Vagina (tissue), 2 donors: ENCODE data around the gene RFTN2.
"Not testable (repeated sequence)": the region's sequence is repeated elsewhere in the genome, so short reads cannot be mapped to it uniquely, and the experiment has no call there.

Source experiments
- POLR2AphosphoS5 ChIP-seq, 2 donors: sonication (generic); formaldehyde crosslinking; IDR thresholded peaks; one replicate each; pipeline ENCODE4 v1.9.0; 2017; ENCODE audit warnings: antibody characterized with exemption in 2 of 2, mild to moderate bottlenecking in 2 of 2, low read depth in 1 of 2; ENCODE audit not compliant: insufficient read depth in 1 of 2
- TF ChIP-seq, protein P1 (sequence below), 3 experiments: fragments of 450-650 bp in 2 of 3; fragments of 200-600 bp in 1 of 3; sonication (generic) in 1 of 3; IDR thresholded peaks; one replicate each; pipeline ENCODE4 v1.5.1; 2017 to 2019; ENCODE audit warnings: antibody characterized with exemption in 3 of 3, mild to moderate bottlenecking in 2 of 3, moderate library complexity in 2 of 3

DNA sequence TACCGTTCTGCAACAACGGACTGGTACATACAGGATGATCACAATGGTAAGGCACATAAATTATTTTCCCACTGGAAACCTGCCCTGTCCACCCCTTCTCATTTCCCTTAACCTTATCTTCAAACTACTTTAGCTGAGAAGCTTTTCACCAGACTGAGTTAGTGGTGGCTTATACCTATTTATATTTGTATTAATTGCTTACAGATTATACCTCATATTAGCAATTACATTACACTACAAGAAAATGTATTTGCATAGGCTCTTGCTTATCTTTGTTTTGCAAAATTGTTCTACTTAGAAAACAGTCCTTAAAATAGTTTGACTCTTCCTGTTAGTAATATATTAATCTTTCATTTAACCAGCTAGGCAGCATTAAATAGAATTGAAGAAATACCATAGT is 124.1 kb downstream of the RFTN2 start:
- TF ChIP-seq, protein P1, sequence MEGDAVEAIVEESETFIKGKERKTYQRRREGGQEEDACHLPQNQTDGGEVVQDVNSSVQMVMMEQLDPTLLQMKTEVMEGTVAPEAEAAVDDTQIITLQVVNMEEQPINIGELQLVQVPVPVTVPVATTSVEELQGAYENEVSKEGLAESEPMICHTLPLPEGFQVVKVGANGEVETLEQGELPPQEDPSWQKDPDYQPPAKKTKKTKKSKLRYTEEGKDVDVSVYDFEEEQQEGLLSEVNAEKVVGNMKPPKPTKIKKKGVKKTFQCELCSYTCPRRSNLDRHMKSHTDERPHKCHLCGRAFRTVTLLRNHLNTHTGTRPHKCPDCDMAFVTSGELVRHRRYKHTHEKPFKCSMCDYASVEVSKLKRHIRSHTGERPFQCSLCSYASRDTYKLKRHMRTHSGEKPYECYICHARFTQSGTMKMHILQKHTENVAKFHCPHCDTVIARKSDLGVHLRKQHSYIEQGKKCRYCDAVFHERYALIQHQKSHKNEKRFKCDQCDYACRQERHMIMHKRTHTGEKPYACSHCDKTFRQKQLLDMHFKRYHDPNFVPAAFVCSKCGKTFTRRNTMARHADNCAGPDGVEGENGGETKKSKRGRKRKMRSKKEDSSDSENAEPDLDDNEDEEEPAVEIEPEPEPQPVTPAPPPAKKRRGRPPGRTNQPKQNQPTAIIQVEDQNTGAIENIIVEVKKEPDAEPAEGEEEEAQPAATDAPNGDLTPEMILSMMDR (IDR thresholded peaks at IDR 0.05), result not testable (repeated sequence)
- TF ChIP-seq POLR2AphosphoS5 (IDR thresholded peaks at IDR 0.05; ENCODE audit: insufficient read depth in 1 of 2, low read depth in 1 of 2), result not testable (repeated sequence)
